GM20000 (cell line): ENCODE measurements around the gene ZNF341.
"Not testable (repeated sequence)": the region's sequence is repeated elsewhere in the genome, so short reads cannot be mapped to it uniquely, and the experiment has no call there.

Experiments used
- DNase-seq: peaks from one replicate; pipeline ENCODE4 v3.0.0; 2012; ENCODE audit warnings: low spot score
- CTCF ChIP-seq: IDR thresholded peaks from 2 replicates; pipeline ENCODE4 v1.5.1; 2012; ENCODE audit warnings: mild to moderate bottlenecking, control low read depth; ENCODE audit errors: extremely low read depth, missing control alignments

ZNF341 gene

GRCh38 chr20:33694639-33695012 lies 37.2 kb upstream of the ZNF341 start:
- DNase-seq, result no peak
- TF ChIP-seq CTCF, result no peak

- DNase-seq, result no peak
- TF ChIP-seq CTCF, result no peak
Observed at GRCh38 chr20:33696448-33696847, 35.3 kb upstream of the ZNF341 start.

- DNase-seq, result no peak
- TF ChIP-seq CTCF, result no peak
Observed at GRCh38 chr20:33697129-33697528, 34.7 kb upstream of the ZNF341 start.

- DNase-seq, result not testable (repeated sequence)
Observed at GRCh38 chr20:33698966-33699365, 32.8 kb upstream of the ZNF341 start.

- not testable (repeated sequence) for DNase-seq
Observed at GRCh38 chr20:33700696-33701441, 30.9 kb upstream of the ZNF341 start.

GRCh38 chr20:33701629-33702450 lies 30.0 kb upstream of the ZNF341 start:
- TF ChIP-seq CTCF, result no peak
- DNase-seq, result no peak

GRCh38 chr20:33702861-33703260 lies 28.9 kb upstream of the ZNF341 start:
- TF ChIP-seq CTCF, result no peak
- DNase-seq, result no peak

GRCh38 chr20:33703498-33704137 lies 28.2 kb upstream of the ZNF341 start:
- TF ChIP-seq CTCF, result no peak
- DNase-seq, result no peak
